OCI-LY3 (cell line): ENCODE measurements around the gene SEMA5A.

ENCODE experiments used
- H2AFZ ChIP-seq: fragments of 200-600, 300-600 bp; shearing (Covaris generic); 2 replicates; pipeline ENCODE4 v1.6.0; 2014; ENCODE audit warnings: antibody characterized with exemption, low read depth, low read length
- H3K27ac ChIP-seq: fragments of 200-600, 300-600 bp; sonication (generic); 2 replicates; pipeline ENCODE4 v1.5.1; 2014; ENCODE audit warnings: mild to moderate bottlenecking, low read length, moderate library complexity, mixed read lengths
- H3K27me3 ChIP-seq: fragments of 200-600, 300-600 bp; sonication (generic); 2 replicates; pipeline ENCODE4 v1.6.1; 2014; ENCODE audit warnings: low read depth, low read length, mixed read lengths
- H3K36me3 ChIP-seq: fragments of 200-600, 300-600 bp; sonication (generic); replicated peaks from 2 replicates; pipeline ENCODE3; 2014; ENCODE audit warnings: low read depth, low read length, mixed read lengths
- H3K4me1 ChIP-seq: fragments of 300-600, 200-600 bp; sonication (generic); 2 replicates; pipeline ENCODE4 v1.6.1; 2014; ENCODE audit warnings: low read length, mixed read lengths
- H3K4me2 ChIP-seq: fragments of 200-600, 300-600 bp; sonication (generic); 2 replicates; pipeline ENCODE4 v1.6.1; 2014; ENCODE audit warnings: low read length, mixed read lengths
- H3K4me3 ChIP-seq: fragments of 300-600, 200-600 bp; sonication (generic); 2 replicates; pipeline ENCODE4 v1.5.1; 2014; ENCODE audit warnings: antibody characterized with exemption, mild to moderate bottlenecking, low read length, moderate library complexity
- H3K79me2 ChIP-seq: fragments of 300-600, 200-600 bp; shearing (Covaris generic); 2 replicates; pipeline ENCODE4 v1.6.1; 2014; ENCODE audit warnings: mild to moderate bottlenecking, low read length, mixed read lengths
- H3K9ac ChIP-seq: fragments of 300-600, 200-600 bp; shearing (Covaris generic); 2 replicates; pipeline ENCODE4 v1.6.0; 2014; ENCODE audit warnings: mild to moderate bottlenecking, low read length, moderate library complexity
- H3K9me3 ChIP-seq: fragments of 200-600, 300-600 bp; shearing (Covaris generic); 2 replicates; pipeline ENCODE4 v1.6.1; 2014; ENCODE audit warnings: low read length, mixed read lengths; ENCODE audit not compliant: insufficient read depth
- H4K20me1 ChIP-seq: fragments of 200-600, 300-600 bp; sonication (generic); 2 replicates; pipeline ENCODE4 v1.6.1; 2016; ENCODE audit warnings: low read length, mixed read lengths; ENCODE audit not compliant: insufficient read depth
- CTCF ChIP-seq: fragments of 200-600, 300-600 bp; sonication (generic); IDR thresholded peaks from 2 replicates; pipeline ENCODE4 v1.5.1; 2014; ENCODE audit warnings: antibody characterized with exemption, low read length, low read depth
- EZH2phosphoT487 ChIP-seq: fragments of 200-600 bp; shearing (Covaris generic); IDR thresholded peaks from 2 replicates; pipeline ENCODE4 v1.6.1; 2018; ENCODE audit warnings: antibody characterized with exemption, mixed run types, low read depth

Gene SEMA5A

GRCh38 chr5:9335754-9336495 is 209.9 kb downstream of the SEMA5A start:
- no peak overlapping the region for H3K4me3 ChIP-seq
- no peaks in the 10 kb centered on the region for H3K79me2 ChIP-seq
- H3K4me1 ChIP-seq: no peaks in the 10 kb centered on the region
- H3K9ac ChIP-seq: no peak overlapping the region
- no peaks in the 10 kb centered on the region for H4K20me1 ChIP-seq
- no peak overlapping the region for H3K27ac ChIP-seq
- H3K9me3 ChIP-seq: no peaks in the 10 kb centered on the region
- TF ChIP-seq EZH2phosphoT487 (no peak), CTCF (no peak)
- H3K36me3 ChIP-seq: no peaks in the 10 kb centered on the region
- no peaks in the 10 kb centered on the region for H3K27me3 ChIP-seq
- H2AFZ ChIP-seq: no peak overlapping the region
- no peak overlapping the region for H3K4me2 ChIP-seq

DNA sequence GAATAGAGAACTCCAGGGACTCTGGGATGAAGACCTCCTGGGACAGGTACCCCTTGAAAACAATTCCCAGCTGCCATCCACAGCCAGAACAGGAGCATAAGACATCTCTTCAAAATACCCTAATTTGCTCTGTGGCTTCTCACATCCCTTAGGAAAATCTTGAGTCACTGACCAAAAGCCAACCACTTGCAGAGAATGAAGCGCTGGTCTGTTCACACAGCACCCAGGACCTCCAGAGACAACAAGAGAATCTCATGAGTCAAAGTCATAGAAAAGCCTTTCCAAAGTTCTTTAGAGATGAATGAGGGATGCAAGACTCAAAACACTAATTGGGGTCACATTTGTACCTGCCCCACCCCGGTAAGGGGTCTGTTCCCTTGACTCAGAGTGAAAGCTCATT is 210.6 kb downstream of the SEMA5A start:
- no peaks in the 10 kb centered on the region for H3K4me1 ChIP-seq
- no peak overlapping the region for H3K9ac ChIP-seq
- TF ChIP-seq CTCF: no peak
- TF ChIP-seq EZH2phosphoT487: no peak
- no peaks in the 10 kb centered on the region for H3K79me2 ChIP-seq
- H3K9me3 ChIP-seq: no peaks in the 10 kb centered on the region
- H3K36me3 ChIP-seq: no peaks in the 10 kb centered on the region
- H4K20me1 ChIP-seq: no peaks in the 10 kb centered on the region
- H3K4me2 ChIP-seq: no peak overlapping the region
- H3K4me3 ChIP-seq: no peak overlapping the region
- no peak overlapping the region for H2AFZ ChIP-seq
- H3K27me3 ChIP-seq: no peaks in the 10 kb centered on the region
- no peak overlapping the region for H3K27ac ChIP-seq

- Histone ChIP-seq H3K27me3 (no peaks in the 10 kb centered on the region), H3K9ac (no peak overlapping the region), H3K27ac (no peak overlapping the region), H3K79me2 (no peaks in the 10 kb centered on the region), H3K9me3 (no peaks in the 10 kb centered on the region), H3K4me2 (no peak overlapping the region), H2AFZ (no peak overlapping the region), H3K4me3 (no peak overlapping the region), H3K36me3 (no peaks in the 10 kb centered on the region), H4K20me1 (no peaks in the 10 kb centered on the region), H3K4me1 (no peaks in the 10 kb centered on the region)
- TF ChIP-seq CTCF (no peak), EZH2phosphoT487 (no peak)
These were observed 213.8 kb downstream of the SEMA5A start for GRCh38 chr5:9332026-9332425.

- Histone ChIP-seq H3K27me3 (no peaks in the 10 kb centered on the region), H4K20me1 (no peaks in the 10 kb centered on the region)
- TF ChIP-seq EZH2phosphoT487 (no peak), CTCF (no peak)
These were observed 214.5 kb downstream of the SEMA5A start for GRCh38 chr5:9331372-9331771.

More at GRCh38 chr5:9331372-9331771, 214.5 kb downstream of the SEMA5A start:
- H3K9me3 ChIP-seq: no peaks in the 10 kb centered on the region
- no peak overlapping the region for H3K4me2 ChIP-seq
- H3K79me2 ChIP-seq: no peaks in the 10 kb centered on the region
- H3K4me3 ChIP-seq: no peak overlapping the region
- no peaks in the 10 kb centered on the region for H3K36me3 ChIP-seq
- H3K4me1 ChIP-seq: no peaks in the 10 kb centered on the region
- H3K9ac ChIP-seq: no peak overlapping the region
- H2AFZ ChIP-seq: no peak overlapping the region
- H3K27ac ChIP-seq: no peak overlapping the region
